ENCODE measurements around the gene PHF21A. TPM values are rescaled to one million over a fixed set of nuclear protein-coding genes. Genes with fewer than 3 reads are reported as not detected.

The PHF21A gene
- total and polyA plus RNA-seq, 2 of the 8 experiments (the other 6 are each of a cell fraction or from before 2014, with no cell fraction given): 17.6 to 40.3 TPM

- TF ChIP-seq SIN3A (conservative IDR thresholded peaks at IDR 0.05 in 1 of 2, IDR thresholded peaks at IDR 0.05 in 1 of 2; ENCODE audit: low read depth in 1 of 2, low read length in 2 of 2) (peak in 1 of 2 experiments; percentile 23; a peak in 2 of 4 replicates), SIRT6 (IDR thresholded peaks at IDR 0.05; ENCODE audit: low read length) (no peak), POU5F1 (IDR thresholded peaks at IDR 0.05; ENCODE audit: low read depth, low read length) (no peak), YY1 (IDR thresholded peaks at IDR 0.05; ENCODE audit: low read depth, low read length) (0 out of 2 replicates have a peak, but pooled peaks have one; percentile 28), ASH2L (IDR thresholded peaks at IDR 0.05; ENCODE audit: low read length) (peak; percentile 27)
Observed at GRCh38 chr11:45885921-45886721, 235.1 kb downstream of the PHF21A start (continued).
